ENCODE results near the gene CHP1.
"Not testable (repeated sequence)": the region's sequence is repeated elsewhere in the genome, so short reads cannot be mapped to it uniquely, and the experiment has no call there.

The CHP1 gene

DNA sequence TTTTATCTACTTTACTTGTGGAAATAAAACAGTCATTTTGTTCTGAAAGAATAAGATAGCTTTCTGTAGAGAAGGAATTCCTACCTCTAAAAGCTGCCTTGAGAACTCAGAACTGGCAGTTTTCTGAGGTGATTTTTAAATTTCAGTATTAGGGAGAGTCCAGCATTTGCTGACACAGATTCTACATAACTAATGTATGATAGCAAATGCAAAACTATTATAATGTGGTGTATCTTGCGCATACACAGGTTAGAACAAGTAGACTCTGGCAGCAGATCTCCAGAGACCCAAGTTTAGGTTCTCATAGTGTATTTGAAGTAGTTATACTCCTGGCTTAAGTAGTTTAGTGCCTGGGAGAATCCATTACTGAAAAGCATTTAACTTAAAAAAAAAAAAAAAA is 70.5 kb downstream of the CHP1 start:
- DNase-seq: no peak

DNA sequence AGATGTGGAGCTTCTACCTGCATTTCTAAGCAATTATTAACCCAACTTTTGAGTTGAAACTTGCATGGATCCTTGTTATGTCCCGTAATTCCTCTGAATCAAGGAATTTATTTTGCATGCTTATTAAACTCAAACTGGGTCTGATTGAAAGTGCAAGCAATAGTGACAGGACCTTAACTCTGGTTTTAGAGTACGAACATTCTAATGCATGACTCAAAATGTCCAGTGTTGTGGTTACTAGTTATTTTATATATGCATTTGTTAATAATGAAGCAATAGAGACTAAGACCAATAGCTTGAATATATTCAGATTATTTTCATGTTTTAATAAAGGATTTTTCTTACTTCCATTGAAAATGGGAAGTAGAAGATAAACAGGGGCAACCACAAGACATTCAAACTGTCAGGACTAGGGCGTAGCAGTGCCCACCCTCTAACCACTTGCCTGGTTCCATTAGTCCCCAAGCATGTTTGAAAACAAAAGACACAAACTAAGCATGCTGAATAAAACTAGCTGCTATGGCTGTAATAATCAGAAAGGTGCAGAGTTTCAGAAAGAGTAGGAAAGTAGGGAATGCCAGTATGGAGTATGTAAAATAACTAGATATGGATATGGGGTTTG is 73.2 kb downstream of the CHP1 start:
- DNase-seq: no peak

- no peak for DNase-seq
Observed at GRCh38 chr15:41307679-41308078, 76.6 kb downstream of the CHP1 start.

DNA sequence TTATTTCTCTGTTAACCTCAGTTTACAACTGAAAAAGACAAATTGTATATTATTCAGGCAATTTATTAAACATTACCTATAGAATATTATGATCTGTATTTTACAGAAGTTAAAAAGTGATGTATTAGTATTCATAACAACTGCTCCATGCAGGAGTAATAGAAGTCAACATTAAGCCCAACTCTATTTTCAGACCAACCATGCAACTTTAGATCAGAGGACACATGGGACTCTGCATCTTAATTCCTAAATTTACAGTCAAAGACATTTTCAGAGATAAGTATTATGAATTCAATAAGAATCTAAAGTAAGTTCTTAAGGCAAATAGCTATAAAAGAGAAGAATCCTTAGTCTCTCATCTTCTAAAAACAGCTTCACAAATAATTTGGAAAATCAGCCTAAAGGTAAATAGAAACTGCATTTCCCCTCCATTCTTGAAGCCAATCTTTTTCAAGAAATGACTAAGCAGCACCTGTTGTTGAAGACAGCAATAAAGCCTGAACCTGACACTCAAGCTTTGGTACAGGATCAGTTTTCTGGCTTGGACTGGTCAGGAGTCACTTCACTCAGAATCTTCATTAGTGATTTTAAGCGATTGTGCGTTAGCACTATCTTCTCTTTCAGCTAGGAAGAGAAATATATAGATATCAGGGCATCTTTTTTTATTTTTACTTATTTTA is 78.3 kb downstream of the CHP1 start:
- no peak for DNase-seq

- DNase-seq: not testable (repeated sequence)
Observed at GRCh38 chr15:41320805-41321330, 89.8 kb downstream of the CHP1 start.

DNA sequence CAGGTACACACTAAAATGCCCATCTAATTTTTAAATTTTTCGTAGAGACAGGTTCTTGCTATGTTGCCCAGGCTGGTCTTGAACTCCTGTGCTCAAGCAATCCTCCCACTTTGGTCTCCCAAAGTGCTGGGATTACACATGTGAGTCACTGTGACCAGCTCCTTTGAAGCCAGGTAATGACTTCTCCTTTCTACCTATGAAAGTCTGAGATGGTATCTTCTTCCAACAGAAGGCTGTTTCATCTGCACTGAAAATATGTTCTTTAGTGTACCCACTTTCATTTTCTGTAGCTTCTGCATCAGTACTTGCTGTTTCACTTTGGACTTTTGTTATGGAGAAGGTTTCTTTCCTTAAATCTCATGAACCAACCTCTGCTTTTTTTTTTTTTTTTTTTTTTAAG is 92.5 kb downstream of the CHP1 start:
- DNase-seq: no peak

- DNase-seq: no peak
Observed at GRCh38 chr15:41331281-41331680, 100.2 kb downstream of the CHP1 start.

Measured in hippocampal formation (tissue), 2 donors.